Loucy (cell line): ENCODE data around the gene HLA-DOB.

Experiments used
- H2AFZ ChIP-seq: fragments of 200-600 bp; sonication (generic); 2 replicates; pipeline ENCODE4 v1.6.0; 2016; ENCODE audit warnings: antibody characterized with exemption, mild to moderate bottlenecking, low read length, moderate library complexity
- H3F3A ChIP-seq: fragments of 200-600 bp; 2 replicates; pipeline ENCODE4 v1.6.0; 2016; ENCODE audit warnings: antibody characterized with exemption, low read depth, mild to moderate bottlenecking
- H3K27me3 ChIP-seq: fragments of 200-600 bp; sonication (generic); 2 replicates; pipeline ENCODE4 v1.6.1; 2014; ENCODE audit warnings: low read length, mild to moderate bottlenecking; ENCODE audit not compliant: insufficient read depth, poor library complexity, severe bottlenecking
- H3K36me3 ChIP-seq: fragments of 200-600 bp; sonication (generic); 2 replicates; pipeline ENCODE4 v1.6.1; 2016; ENCODE audit warnings: low read length; ENCODE audit not compliant: insufficient read depth
- H3K4me1 ChIP-seq: fragments of 200-600 bp; sonication (generic); 2 replicates; pipeline ENCODE4 v1.5.1; 2014; ENCODE audit warnings: low read length, mild to moderate bottlenecking; ENCODE audit not compliant: insufficient read depth, poor library complexity, severe bottlenecking
- H3K4me2 ChIP-seq: fragments of 200-600 bp; sonication (generic); 2 replicates; pipeline ENCODE4 v1.6.0; 2014; ENCODE audit warnings: antibody characterized with exemption, low read length, low read depth, mild to moderate bottlenecking; ENCODE audit not compliant: poor library complexity, severe bottlenecking
- H3K4me3 ChIP-seq: fragments of 200-600 bp; sonication (generic); 2 replicates; pipeline ENCODE4 v1.5.1; 2014; ENCODE audit warnings: low read length, mild to moderate bottlenecking, mixed read lengths; ENCODE audit not compliant: poor library complexity, severe bottlenecking
- H3K79me2 ChIP-seq: fragments of 200-600 bp; sonication (generic); 2 replicates; pipeline ENCODE4 v1.6.1; 2014; ENCODE audit warnings: low read length; ENCODE audit not compliant: insufficient read depth
- H3K9ac ChIP-seq: fragments of 200-600 bp; sonication (generic); 2 replicates; pipeline ENCODE4 v1.6.0; 2014; ENCODE audit warnings: mild to moderate bottlenecking, low read depth, low read length, moderate library complexity; ENCODE audit not compliant: poor library complexity, severe bottlenecking
- H3K9me2 ChIP-seq: fragments of 200-600 bp; sonication (generic); replicated peaks from 2 replicates; pipeline ENCODE4 v1.6.1; 2016; ENCODE audit warnings: low read depth, low read length, mixed read lengths
- H3K9me3 ChIP-seq: fragments of 200-600 bp; sonication (generic); 2 replicates; pipeline ENCODE4 v1.6.1; 2014; ENCODE audit warnings: mild to moderate bottlenecking, antibody characterized with exemption, low read length, low read depth; ENCODE audit not compliant: insufficient read depth
- H4K20me1 ChIP-seq: fragments of 200-600 bp; sonication (generic); 2 replicates; pipeline ENCODE4 v1.6.0; 2014; ENCODE audit warnings: antibody characterized with exemption, low read length, mild to moderate bottlenecking; ENCODE audit not compliant: insufficient read depth, poor library complexity, severe bottlenecking
- EZH2phosphoT487 ChIP-seq: fragments of 200-600 bp; IDR thresholded peaks from 2 replicates; pipeline ENCODE4 v1.6.1; 2018; ENCODE audit warnings: antibody characterized with exemption, mild to moderate bottlenecking, moderate library complexity, borderline replicate concordance
- TF ChIP-seq, protein P1 (sequence below): fragments of 200-600 bp; sonication (generic); conservative IDR thresholded peaks from 2 replicates; pipeline ENCODE4 v1.5.1; 2014; ENCODE audit warnings: mild to moderate bottlenecking, antibody characterized with exemption, low read length

HLA-DOB gene

GRCh38 chr6:32840604-32841246 is 23.9 kb upstream of the HLA-DOB start:
- H3K36me3 ChIP-seq = peaks cover 19% of the 10 kb centered on the region
- H3K79me2 ChIP-seq = peaks cover 76% of the 10 kb centered on the region
- no peaks in the 10 kb centered on the region for H3K9me2 ChIP-seq
- peaks cover 17% of the 10 kb centered on the region for H4K20me1 ChIP-seq
- peaks cover 11% of the 10 kb centered on the region for H3K27me3 ChIP-seq
- peaks cover 12% of the 10 kb centered on the region; the same call in 1 of the 2 replicates for H3F3A ChIP-seq
- H3K4me2 ChIP-seq = peak overlapping the region; percentile 99
- no peak overlapping the region for H2AFZ ChIP-seq
- H3K4me1 ChIP-seq = peaks cover 70% of the 10 kb centered on the region
- H3K4me3 ChIP-seq = peak overlapping the region; percentile 97
- H3K9me3 ChIP-seq = no peaks in the 10 kb centered on the region
- H3K9ac ChIP-seq = peak overlapping the region; percentile 100
- no peak for TF ChIP-seq EZH2phosphoT487
- TF ChIP-seq, protein P1, sequence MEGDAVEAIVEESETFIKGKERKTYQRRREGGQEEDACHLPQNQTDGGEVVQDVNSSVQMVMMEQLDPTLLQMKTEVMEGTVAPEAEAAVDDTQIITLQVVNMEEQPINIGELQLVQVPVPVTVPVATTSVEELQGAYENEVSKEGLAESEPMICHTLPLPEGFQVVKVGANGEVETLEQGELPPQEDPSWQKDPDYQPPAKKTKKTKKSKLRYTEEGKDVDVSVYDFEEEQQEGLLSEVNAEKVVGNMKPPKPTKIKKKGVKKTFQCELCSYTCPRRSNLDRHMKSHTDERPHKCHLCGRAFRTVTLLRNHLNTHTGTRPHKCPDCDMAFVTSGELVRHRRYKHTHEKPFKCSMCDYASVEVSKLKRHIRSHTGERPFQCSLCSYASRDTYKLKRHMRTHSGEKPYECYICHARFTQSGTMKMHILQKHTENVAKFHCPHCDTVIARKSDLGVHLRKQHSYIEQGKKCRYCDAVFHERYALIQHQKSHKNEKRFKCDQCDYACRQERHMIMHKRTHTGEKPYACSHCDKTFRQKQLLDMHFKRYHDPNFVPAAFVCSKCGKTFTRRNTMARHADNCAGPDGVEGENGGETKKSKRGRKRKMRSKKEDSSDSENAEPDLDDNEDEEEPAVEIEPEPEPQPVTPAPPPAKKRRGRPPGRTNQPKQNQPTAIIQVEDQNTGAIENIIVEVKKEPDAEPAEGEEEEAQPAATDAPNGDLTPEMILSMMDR = no peak

- peaks cover 11% of the 10 kb centered on the region for H3K27me3 ChIP-seq
- peaks cover 17% of the 10 kb centered on the region for H4K20me1 ChIP-seq
- H3K36me3 ChIP-seq = peaks cover 19% of the 10 kb centered on the region
- TF ChIP-seq, protein P1 = no peak
- no peak for TF ChIP-seq EZH2phosphoT487
- peak overlapping the region; percentile 99 for H3K4me2 ChIP-seq
- peaks cover 85% of the 10 kb centered on the region for H3K79me2 ChIP-seq
- peaks cover 78% of the 10 kb centered on the region for H3K4me1 ChIP-seq
- no peak overlapping the region for H3K4me3 ChIP-seq
- H3K9me3 ChIP-seq = no peaks in the 10 kb centered on the region
- H3F3A ChIP-seq = peaks cover 7% of the 10 kb centered on the region; the same call in 1 of the 2 replicates
- H2AFZ ChIP-seq = no peak overlapping the region
- H3K9me2 ChIP-seq = no peaks in the 10 kb centered on the region
- H3K9ac ChIP-seq = peak overlapping the region; percentile 100
Observed at GRCh38 chr6:32839356-32839755, 22.6 kb upstream of the HLA-DOB start.

DNA sequence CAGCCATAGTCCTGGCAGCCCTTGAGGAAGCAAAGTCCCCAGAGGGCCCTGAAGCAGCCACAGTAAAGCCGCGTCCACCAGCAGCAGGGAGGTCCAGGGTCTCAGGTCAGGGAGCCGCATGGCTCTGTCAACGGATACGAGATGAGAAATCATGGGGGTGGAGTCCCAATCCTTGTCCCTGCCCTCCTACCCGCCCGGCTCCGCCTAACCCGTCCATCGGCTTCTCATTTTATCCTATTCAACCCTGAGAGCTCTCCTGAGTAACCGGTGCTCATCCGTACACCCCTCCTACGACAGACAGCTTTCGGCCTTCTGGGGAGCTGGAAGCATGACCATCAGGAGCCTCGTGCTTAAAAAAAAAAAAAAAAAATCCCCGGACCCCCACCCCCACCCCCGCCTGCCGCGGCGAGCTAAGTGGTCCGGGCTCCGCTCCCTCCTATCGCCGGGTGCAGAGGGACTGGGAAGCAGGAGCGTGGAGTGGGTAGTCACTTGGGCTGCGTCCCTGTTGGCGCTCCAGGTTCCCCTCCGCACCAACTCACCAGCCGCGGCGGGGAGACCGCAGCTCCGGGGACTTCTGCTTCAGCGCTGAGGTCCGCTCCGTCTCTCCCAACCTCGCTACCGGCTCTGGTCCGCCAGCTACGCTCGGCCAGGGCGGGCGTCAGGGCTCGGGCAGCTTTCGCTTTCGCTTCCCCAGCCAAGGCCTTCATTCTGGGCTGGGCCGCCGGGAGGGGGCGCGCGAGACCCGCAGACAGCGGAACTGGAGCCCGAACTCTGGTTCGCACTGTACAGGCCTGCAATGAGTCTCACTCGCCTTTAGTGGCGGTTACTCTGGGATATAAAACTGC is 21.5 kb upstream of the HLA-DOB start, which contains the start of gene TAP2:
TAP2 (minus strand) TSS at position 626 of the 845 bp plus-strand sequence; CDS start at position 120, 506 bp downstream.
- Histone ChIP-seq H4K20me1 (peaks cover 17% of the 10 kb centered on the region), H3K4me3 (peak within 1 kb of the TSS; percentile 90), H3K36me3 (peaks cover 19% of the 10 kb centered on the region), H3K9me2 (no peaks in the 10 kb centered on the region), H3K9ac (peak within 1 kb of the TSS; percentile 100), H3K9me3 (no peaks in the 10 kb centered on the region), H3K27me3 (peaks cover 3% of the 10 kb centered on the region), H3K4me1 (peaks cover 84% of the 10 kb centered on the region), H3K4me2 (peak within 1 kb of the TSS; percentile 99), H3K79me2 (peaks cover 80% of the 10 kb centered on the region), H2AFZ (peak within 1 kb of the TSS; percentile 63), H3F3A (0 out of 2 replicates have a peak, but pooled peaks cover 3% of the 10 kb centered on the region)
- no peak for TF ChIP-seq EZH2phosphoT487
- TF ChIP-seq, protein P1 = peak; percentile 83
